GM12864 (cell line): ENCODE data around the gene ITPK1.

Source experiments
- DNase-seq: peaks from one replicate; pipeline ENCODE4 v3.0.0-alpha.2; 2011; ENCODE audit warnings: low read depth
- H3K4me3 ChIP-seq: 2 replicates; pipeline ENCODE4 v1.5.1; 2011; ENCODE audit warnings: mild to moderate bottlenecking, low read depth, low read length, control low read depth
- TF ChIP-seq, protein P1 (sequence below): IDR thresholded peaks from 2 replicates; pipeline ENCODE4 v1.5.1; 2011; ENCODE audit warnings: low read depth, mild to moderate bottlenecking, moderate library complexity, low read length, control low read depth, inconsistent platforms; ENCODE audit errors: missing control alignments

The ITPK1 gene

DNA sequence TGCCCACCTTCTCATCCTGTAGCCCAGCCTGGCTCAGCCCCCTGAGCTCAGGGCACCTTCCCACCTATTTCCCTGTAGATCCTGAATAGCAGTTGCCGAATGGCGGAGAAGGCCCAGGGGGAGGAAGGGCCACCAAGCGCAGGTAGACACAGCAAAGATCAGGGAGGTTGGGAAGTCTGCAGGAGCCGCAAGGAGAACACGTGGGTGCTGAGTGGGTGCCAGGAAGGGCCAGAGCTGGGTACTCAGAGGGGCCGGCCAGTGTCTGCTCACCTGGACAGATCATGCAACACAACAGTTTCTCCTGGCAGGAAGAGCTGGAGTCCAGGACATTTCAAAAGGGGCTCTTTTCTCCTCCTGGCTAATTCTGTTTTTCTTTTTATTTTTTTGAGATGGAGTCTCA lies 162.2 kb downstream of the ITPK1 start:
- no peak overlapping the region for H3K4me3 ChIP-seq
- TF ChIP-seq, protein P1, sequence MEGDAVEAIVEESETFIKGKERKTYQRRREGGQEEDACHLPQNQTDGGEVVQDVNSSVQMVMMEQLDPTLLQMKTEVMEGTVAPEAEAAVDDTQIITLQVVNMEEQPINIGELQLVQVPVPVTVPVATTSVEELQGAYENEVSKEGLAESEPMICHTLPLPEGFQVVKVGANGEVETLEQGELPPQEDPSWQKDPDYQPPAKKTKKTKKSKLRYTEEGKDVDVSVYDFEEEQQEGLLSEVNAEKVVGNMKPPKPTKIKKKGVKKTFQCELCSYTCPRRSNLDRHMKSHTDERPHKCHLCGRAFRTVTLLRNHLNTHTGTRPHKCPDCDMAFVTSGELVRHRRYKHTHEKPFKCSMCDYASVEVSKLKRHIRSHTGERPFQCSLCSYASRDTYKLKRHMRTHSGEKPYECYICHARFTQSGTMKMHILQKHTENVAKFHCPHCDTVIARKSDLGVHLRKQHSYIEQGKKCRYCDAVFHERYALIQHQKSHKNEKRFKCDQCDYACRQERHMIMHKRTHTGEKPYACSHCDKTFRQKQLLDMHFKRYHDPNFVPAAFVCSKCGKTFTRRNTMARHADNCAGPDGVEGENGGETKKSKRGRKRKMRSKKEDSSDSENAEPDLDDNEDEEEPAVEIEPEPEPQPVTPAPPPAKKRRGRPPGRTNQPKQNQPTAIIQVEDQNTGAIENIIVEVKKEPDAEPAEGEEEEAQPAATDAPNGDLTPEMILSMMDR = no peak
- no peak for DNase-seq

DNA sequence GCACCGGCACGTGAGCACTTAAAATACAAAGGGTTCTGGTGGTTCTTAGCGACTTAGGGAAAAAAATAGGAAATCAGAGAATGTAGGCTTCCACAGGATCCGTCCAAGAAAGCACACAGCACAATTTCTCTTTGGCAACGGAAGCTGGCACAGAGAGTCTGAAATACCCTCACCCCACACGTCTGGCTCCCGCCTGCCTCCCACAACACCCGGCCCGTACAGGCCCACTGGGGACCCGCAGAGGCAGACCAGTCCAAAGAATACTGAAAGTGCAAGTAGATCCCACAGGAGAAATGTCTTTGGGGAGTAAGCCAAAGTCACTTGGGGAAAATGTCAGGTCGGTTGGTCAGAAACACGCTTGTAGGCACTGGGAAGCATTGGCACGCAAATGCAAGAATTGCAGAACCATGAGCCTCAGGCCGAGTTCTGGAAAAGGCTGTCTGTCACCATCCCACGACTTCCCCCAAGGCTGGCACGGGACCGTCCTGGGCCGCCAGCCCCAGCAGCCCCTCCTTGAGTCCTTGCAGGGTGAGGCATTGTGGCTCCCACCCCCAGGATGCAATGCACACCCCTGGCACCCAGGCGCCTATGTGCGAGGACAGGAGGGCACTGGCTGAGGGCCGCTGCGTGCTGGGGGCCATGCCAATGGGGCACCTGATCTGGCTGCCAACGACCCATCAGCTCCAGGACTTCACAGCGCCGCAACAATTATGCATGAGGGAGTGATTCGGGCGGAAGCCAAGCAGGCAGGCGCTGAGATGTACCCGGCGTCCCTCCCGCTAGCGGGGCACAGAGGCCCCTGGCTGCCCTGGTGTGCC lies 163.0 kb downstream of the ITPK1 start:
- no peak overlapping the region for H3K4me3 ChIP-seq
- TF ChIP-seq, protein P1 = no peak
- DNase-seq = no peak

DNA sequence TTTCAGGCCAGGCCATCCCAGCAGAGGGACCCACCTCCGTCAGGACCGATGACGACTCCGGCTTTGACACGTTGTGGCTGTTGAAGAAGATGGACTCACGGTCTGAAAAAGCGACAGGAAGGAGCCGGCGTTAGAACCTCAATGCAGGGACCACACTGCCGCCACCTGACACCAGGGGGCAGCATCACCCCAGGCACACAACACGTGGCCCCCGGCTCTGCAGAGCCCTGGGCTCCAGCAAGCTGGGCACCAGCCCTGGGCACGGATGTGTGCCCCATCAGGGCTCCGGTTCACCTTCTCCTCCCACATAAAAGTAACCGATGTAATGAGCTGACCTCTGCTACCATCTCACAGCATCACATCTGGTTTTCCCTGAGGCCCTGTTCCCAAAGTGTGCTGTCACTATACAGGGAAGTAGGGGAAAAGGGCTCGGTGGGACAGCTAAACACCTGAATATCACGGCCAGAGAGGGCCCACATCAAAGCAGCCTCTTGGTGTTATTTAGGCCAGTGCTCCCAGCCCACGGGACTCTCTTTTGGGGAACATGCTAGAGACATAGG lies 163.7 kb downstream of the ITPK1 start:
- no peak overlapping the region for H3K4me3 ChIP-seq
- DNase-seq = peak; percentile 29
- TF ChIP-seq, protein P1 = peak; percentile 98

DNA sequence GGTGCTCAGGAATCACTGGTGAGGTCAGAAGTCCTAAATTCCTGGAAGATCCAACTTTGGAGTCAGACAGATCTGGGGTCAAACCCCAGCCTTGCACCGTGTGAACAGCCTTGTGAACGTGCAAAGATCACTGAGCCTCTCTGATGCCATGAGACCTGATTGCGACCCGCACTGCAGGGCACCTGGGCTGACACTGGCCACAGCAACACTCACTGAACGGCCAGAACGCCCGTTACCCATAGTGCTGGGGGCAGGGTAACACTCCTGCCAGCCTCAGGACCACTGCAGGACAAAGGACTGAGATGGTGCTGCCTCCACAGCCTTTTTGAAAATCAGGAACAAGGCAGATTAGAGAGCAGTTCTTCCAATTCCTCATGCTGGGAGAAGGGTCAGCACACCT lies 164.5 kb downstream of the ITPK1 start:
- no peak for DNase-seq
- H3K4me3 ChIP-seq = no peak overlapping the region
- TF ChIP-seq, protein P1 = no peak

DNA sequence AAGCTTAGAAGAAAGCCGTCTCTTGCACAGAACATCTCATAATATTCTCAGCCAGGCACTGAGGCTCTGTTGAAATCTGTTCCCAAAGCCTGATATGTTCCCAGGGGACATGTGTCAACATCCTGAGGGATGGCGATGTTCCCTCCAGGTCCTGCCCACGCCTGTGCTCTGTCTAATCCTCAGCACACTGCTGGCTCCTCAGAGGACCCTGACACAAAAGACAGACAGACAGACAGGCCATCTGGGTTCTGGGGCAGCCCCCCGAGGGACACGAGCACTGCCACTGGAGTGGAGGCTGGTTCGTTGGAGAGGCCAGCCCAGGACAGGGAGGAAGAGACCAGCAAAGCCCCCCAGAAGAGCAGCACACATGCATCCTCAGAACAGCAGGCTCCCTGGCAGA lies 165.0 kb downstream of the ITPK1 start:
- no peak overlapping the region for H3K4me3 ChIP-seq
- TF ChIP-seq, protein P1 = no peak
- no peak for DNase-seq

DNA sequence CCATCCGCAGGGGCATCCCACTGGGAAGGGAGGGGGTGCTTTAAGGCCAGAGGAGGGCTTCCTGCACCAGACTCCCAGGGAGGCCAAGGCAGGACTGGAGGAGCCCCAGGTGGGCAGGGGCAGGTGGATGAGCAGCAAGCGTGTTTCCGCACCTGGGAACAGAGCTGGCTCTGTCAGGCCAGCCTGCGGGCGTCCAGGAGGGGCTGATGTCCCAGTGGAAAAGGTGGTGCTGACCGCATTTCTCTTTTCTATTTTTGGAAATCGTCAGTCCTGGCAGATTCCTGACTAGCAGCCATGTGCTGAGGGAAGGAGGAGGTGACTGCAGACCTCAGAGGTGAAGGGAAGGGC lies 165.6 kb downstream of the ITPK1 start:
- H3K4me3 ChIP-seq = no peak overlapping the region
- TF ChIP-seq, protein P1 = no peak
- DNase-seq = no peak
